SK-N-SH (cell line): ENCODE results near the gene AGBL4. TPM values are rescaled to one million over a fixed set of nuclear protein-coding genes. Genes with fewer than 3 reads are reported as not detected.

Source experiments
- CTCF ChIA-PET: fragments of 300-600, 350-600 bp; formaldehyde crosslinking; extraction: SDS; loops from one replicate; lab custom pipeline; 2021; lab: Yijun Ruan, JAX
- POLR2A ChIA-PET: fragments of 350-600 bp; sonication (Branson Sonifier 250); formaldehyde crosslinking; extraction: SDS; loops from one replicate; lab custom pipeline; 2020; ENCODE audit warnings: antibody characterized with exemption, inconsistent platforms; lab: Yijun Ruan, JAX
- DNase-seq: peaks from one replicate; pipeline ENCODE4 v3.0.0; 2012
- H2AFZ ChIP-seq: fragments of 200-600 bp; sonication (generic); 2 replicates; pipeline ENCODE4 v1.8.1; 2016; ENCODE audit warnings: antibody characterized with exemption, mild to moderate bottlenecking, low read depth
- H3F3A ChIP-seq: fragments of 200-600 bp; sonication (generic); replicated peaks from 2 replicates; pipeline ENCODE3; 2016; ENCODE audit warnings: antibody characterized with exemption, mild to moderate bottlenecking; ENCODE audit not compliant: insufficient read depth
- H3K27ac ChIP-seq, 2 experiments: fragments of 200-500 bp in 1 of 2; fragments of 200-600 bp in 1 of 2; sonication (Bioruptor generic) in 1 of 2; sonication (generic), shearing (Covaris generic) in 1 of 2; 2 replicates each; pipeline versions ENCODE4 v1.5.1 to v1.6.1; 2014 to 2016; ENCODE audit warnings: low read depth in 2 of 2, inconsistent platforms in 1 of 2, low read length in 1 of 2, mild to moderate bottlenecking in 1 of 2, mixed read lengths in 1 of 2
- H3K27me3 ChIP-seq: fragments of 200-600 bp; sonication (generic), shearing (Covaris generic); 2 replicates; pipeline ENCODE4 v1.6.1; 2016; ENCODE audit warnings: mixed run types; ENCODE audit not compliant: insufficient read depth
- H3K36me3 ChIP-seq, 2 experiments: fragments of 200-500 bp in 1 of 2; fragments of 200-600 bp in 1 of 2; sonication (Bioruptor generic) in 1 of 2; sonication (generic) in 1 of 2; replicated peaks in 1 of 2; 2 replicates each; pipeline versions ENCODE3 to v1.5.1; 2014 to 2016; ENCODE audit warnings: low read length in 1 of 2, mild to moderate bottlenecking in 1 of 2; ENCODE audit not compliant: insufficient read depth in 2 of 2, control insufficient read depth in 1 of 2
- H3K4me1 ChIP-seq, 2 experiments: fragments of 200-500 bp in 1 of 2; fragments of 200-600 bp in 1 of 2; sonication (Bioruptor generic) in 1 of 2; sonication (generic), shearing (Covaris generic) in 1 of 2; 2 replicates each; pipeline versions ENCODE4 v1.5.1 to v1.6.1; 2014 to 2016; ENCODE audit warnings: low read depth in 1 of 2, low read length in 1 of 2, mixed run types in 1 of 2; ENCODE audit not compliant: insufficient read depth in 2 of 2, control insufficient read depth in 1 of 2
- H3K4me2 ChIP-seq: fragments of 200-600 bp; sonication (generic), shearing (Covaris generic); 2 replicates; pipeline ENCODE4 v1.6.1; 2017; ENCODE audit warnings: mixed run types
- H3K4me3 ChIP-seq, 2 experiments: fragments of 200-500 bp in 1 of 2; fragments of 200-600 bp in 1 of 2; sonication (Bioruptor generic) in 1 of 2; sonication (generic), shearing (Covaris generic) in 1 of 2; 2 replicates each; pipeline versions ENCODE4 v1.5.1 to v1.8.1; 2014 to 2016; ENCODE audit warnings: low read depth in 2 of 2, inconsistent platforms in 1 of 2, low read length in 1 of 2, mild to moderate bottlenecking in 1 of 2, mixed read lengths in 1 of 2, moderate library complexity in 1 of 2
- H3K79me2 ChIP-seq: fragments of 200-600 bp; sonication (generic); 2 replicates; pipeline ENCODE4 v1.8.1; 2017; ENCODE audit warnings: mild to moderate bottlenecking; ENCODE audit not compliant: insufficient read depth
- H3K9ac ChIP-seq: fragments of 200-600 bp; sonication (generic); 2 replicates; pipeline ENCODE4 v1.6.1; 2017; ENCODE audit warnings: mixed run types
- H3K9me2 ChIP-seq: fragments of 200-600 bp; sonication (generic); 2 replicates; pipeline ENCODE4 v1.6.1; 2017; ENCODE audit warnings: mixed run types
- H3K9me3 ChIP-seq: fragments of 200-600 bp; sonication (generic); 2 replicates; pipeline ENCODE4 v1.6.1; 2017; ENCODE audit warnings: mixed run types, mild to moderate bottlenecking, moderate library complexity
- H4K20me1 ChIP-seq: fragments of 200-600 bp; sonication (generic); 2 replicates; pipeline ENCODE4 v1.6.1; 2017; ENCODE audit warnings: mild to moderate bottlenecking, mixed run types; ENCODE audit not compliant: insufficient read depth
- CHD2 ChIP-seq: fragments of 150-350 bp; IDR thresholded peaks from 2 replicates; pipeline ENCODE4 v1.6.1; 2018; ENCODE audit warnings: low read length; ENCODE audit not compliant: partially characterized antibody
- ELF1 ChIP-seq: IDR thresholded peaks from 2 replicates; pipeline ENCODE4 v1.4.0; 2012
- EP300 ChIP-seq, 2 experiments: IDR thresholded peaks; 2 replicates each; pipeline versions ENCODE4 v1.4.0 to v1.6.1; 2012; ENCODE audit warnings: borderline replicate concordance in 1 of 2, low read depth in 1 of 2, low read length in 1 of 2
- EZH2phosphoT487 ChIP-seq: fragments of 200-600 bp; sonication (generic); IDR thresholded peaks from 2 replicates; pipeline ENCODE4 v1.6.1; 2017; ENCODE audit warnings: low read depth, mixed run types, mild to moderate bottlenecking, antibody characterized with exemption, moderate library complexity, borderline replicate concordance
- FOXJ3 ChIP-seq: sonication (generic); formaldehyde crosslinking; IDR thresholded peaks from 2 replicates; pipeline ENCODE4 v1.5.1; 2020; ENCODE audit warnings: mild to moderate bottlenecking, missing genetic modification reagents
- FOXM1 ChIP-seq: IDR thresholded peaks from 2 replicates; pipeline ENCODE4 v1.4.0; 2012; ENCODE audit warnings: low read depth, mild to moderate bottlenecking
- GABPA ChIP-seq: IDR thresholded peaks from 2 replicates; pipeline ENCODE4 v1.4.0; 2012; ENCODE audit warnings: low read depth, mild to moderate bottlenecking
- GATA2 ChIP-seq: sonication (generic); formaldehyde crosslinking; IDR thresholded peaks from 2 replicates; pipeline ENCODE4 v1.5.0; 2020; ENCODE audit warnings: mild to moderate bottlenecking, missing genetic modification reagents
- JUND ChIP-seq: IDR thresholded peaks from 2 replicates; pipeline ENCODE4 v1.4.0; 2012
- MXI1 ChIP-seq: IDR thresholded peaks from 2 replicates; pipeline ENCODE4 v1.6.1; 2012; ENCODE audit warnings: mild to moderate bottlenecking, low read depth, low read length, improper control_type of control experiment
- RAD21 ChIP-seq: IDR thresholded peaks from 2 replicates; pipeline ENCODE4 v1.6.1; 2012; ENCODE audit warnings: mild to moderate bottlenecking, low read length
- RCOR1 ChIP-seq: fragments of 150-350 bp; IDR thresholded peaks from 2 replicates; pipeline ENCODE4 v1.6.1; 2017; ENCODE audit warnings: antibody characterized with exemption, low read length
- RXRA ChIP-seq: IDR thresholded peaks from 2 replicates; pipeline ENCODE4 v1.4.0; 2012; ENCODE audit warnings: low read depth, mild to moderate bottlenecking, borderline replicate concordance
- SMC3 ChIP-seq: IDR thresholded peaks from 2 replicates; pipeline ENCODE4 v1.6.1; 2012; ENCODE audit warnings: low read depth, low read length, improper control_type of control experiment
- TAF1 ChIP-seq: IDR thresholded peaks from 2 replicates; pipeline ENCODE4 v1.6.1; 2012; ENCODE audit warnings: low read depth, mild to moderate bottlenecking, low read length, moderate library complexity, borderline replicate concordance
- TCF12 ChIP-seq: IDR thresholded peaks from 2 replicates; pipeline ENCODE4 v1.4.0; 2012
- TEAD4 ChIP-seq: IDR thresholded peaks from 2 replicates; pipeline ENCODE4 v1.4.0; 2012; ENCODE audit warnings: mild to moderate bottlenecking, borderline replicate concordance; ENCODE audit not compliant: insufficient read depth
- YY1 ChIP-seq: IDR thresholded peaks from 2 replicates; pipeline ENCODE4 v1.4.0; 2012; ENCODE audit warnings: low read depth, mild to moderate bottlenecking
- WGBS: methylation state at CpG from one replicate; pipeline ENCODE4 v1.1.6; 2017; ENCODE audit warnings: low lambda C conversion rate; 5-methylcytosine and 5-hydroxymethylcytosine counted together
- polyA plus RNA-seq, 3 experiments: library from polyadenylated mRNA; depleted of rRNA; stranded (reverse); fragments of >200 nt; gene quantifications; 2 replicates each; pipeline ENCODE4 v1.2.3, GENCODE V29; 2012
- TF ChIP-seq, protein P1 (sequence below): fragments of 150-350 bp; IDR thresholded peaks from 2 replicates; pipeline ENCODE4 v1.6.1; 2016; ENCODE audit warnings: mild to moderate bottlenecking, low read depth, low read length
- TF ChIP-seq, protein P2 (sequence below): fragments of 200-600 bp; sonication (generic); IDR thresholded peaks from 2 replicates; pipeline ENCODE4 v1.6.1; 2017; ENCODE audit warnings: antibody characterized with exemption, mild to moderate bottlenecking, moderate library complexity
- TF ChIP-seq, protein P3 (sequence below): IDR thresholded peaks from 2 replicates; pipeline ENCODE4 v1.4.0; 2012; ENCODE audit warnings: low read depth
- TF ChIP-seq, protein P4 (sequence below): IDR thresholded peaks from 2 replicates; pipeline ENCODE4 v1.4.0; 2012; ENCODE audit warnings: low read depth, borderline replicate concordance

AGBL4 gene
- polyA plus RNA-seq, 1 of the 3 experiments (the other 2 are of a cell fraction): 0.07 TPM

DNA sequence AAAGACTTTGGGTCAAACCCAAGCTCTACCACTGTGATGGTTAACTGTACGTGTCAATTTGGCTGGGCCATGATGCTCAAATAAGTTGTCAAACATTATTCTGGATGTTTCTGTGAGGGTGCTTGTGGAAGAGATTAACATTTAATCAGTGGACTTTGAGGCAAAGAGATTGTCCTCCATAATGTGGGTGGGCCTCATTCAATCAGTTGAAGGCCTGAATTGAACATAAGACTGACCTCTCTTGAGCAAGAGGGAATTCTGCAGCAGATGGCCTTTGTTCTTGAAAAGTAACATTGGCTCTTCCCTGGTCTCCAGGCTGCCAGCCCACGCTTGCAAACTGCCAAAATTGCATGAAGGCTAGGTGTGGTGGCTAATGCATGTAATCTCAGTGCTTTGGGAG lies 1457.3 kb downstream of the AGBL4 start (continued):
- no peak for TF ChIP-seq TCF12
- TF ChIP-seq EZH2phosphoT487: no peak
- no peak for TF ChIP-seq RCOR1
- no peak for TF ChIP-seq MXI1
- TF ChIP-seq GABPA: no peak
- no peak for TF ChIP-seq EP300 (IDR thresholded peaks at IDR 0.05; ENCODE audit: borderline replicate concordance in 1 of 2, low read depth in 1 of 2, low read length in 1 of 2)
- no peak for TF ChIP-seq SMC3
- no peak for TF ChIP-seq RAD21

GRCh38 chr1:48563021-48563420 lies 1460.7 kb downstream of the AGBL4 start:
- no peak overlapping the region for H3K4me2 ChIP-seq
- no peaks in the 10 kb centered on the region for H3K9me2 ChIP-seq
- 18% methylated on average over 1 of the region's 1 CpG for WGBS
- no peaks in the 10 kb centered on the region for H3K36me3 ChIP-seq
- TF ChIP-seq, protein P1, sequence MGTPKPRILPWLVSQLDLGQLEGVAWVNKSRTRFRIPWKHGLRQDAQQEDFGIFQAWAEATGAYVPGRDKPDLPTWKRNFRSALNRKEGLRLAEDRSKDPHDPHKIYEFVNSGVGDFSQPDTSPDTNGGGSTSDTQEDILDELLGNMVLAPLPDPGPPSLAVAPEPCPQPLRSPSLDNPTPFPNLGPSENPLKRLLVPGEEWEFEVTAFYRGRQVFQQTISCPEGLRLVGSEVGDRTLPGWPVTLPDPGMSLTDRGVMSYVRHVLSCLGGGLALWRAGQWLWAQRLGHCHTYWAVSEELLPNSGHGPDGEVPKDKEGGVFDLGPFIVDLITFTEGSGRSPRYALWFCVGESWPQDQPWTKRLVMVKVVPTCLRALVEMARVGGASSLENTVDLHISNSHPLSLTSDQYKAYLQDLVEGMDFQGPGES: no peak
- no peak for TF ChIP-seq TEAD4
- TF ChIP-seq, protein P2, sequence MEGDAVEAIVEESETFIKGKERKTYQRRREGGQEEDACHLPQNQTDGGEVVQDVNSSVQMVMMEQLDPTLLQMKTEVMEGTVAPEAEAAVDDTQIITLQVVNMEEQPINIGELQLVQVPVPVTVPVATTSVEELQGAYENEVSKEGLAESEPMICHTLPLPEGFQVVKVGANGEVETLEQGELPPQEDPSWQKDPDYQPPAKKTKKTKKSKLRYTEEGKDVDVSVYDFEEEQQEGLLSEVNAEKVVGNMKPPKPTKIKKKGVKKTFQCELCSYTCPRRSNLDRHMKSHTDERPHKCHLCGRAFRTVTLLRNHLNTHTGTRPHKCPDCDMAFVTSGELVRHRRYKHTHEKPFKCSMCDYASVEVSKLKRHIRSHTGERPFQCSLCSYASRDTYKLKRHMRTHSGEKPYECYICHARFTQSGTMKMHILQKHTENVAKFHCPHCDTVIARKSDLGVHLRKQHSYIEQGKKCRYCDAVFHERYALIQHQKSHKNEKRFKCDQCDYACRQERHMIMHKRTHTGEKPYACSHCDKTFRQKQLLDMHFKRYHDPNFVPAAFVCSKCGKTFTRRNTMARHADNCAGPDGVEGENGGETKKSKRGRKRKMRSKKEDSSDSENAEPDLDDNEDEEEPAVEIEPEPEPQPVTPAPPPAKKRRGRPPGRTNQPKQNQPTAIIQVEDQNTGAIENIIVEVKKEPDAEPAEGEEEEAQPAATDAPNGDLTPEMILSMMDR: no peak
- no peak for TF ChIP-seq ELF1
- no peak for TF ChIP-seq RAD21
- TF ChIP-seq FOXM1: no peak
- no peak for TF ChIP-seq JUND
- TF ChIP-seq YY1: no peak
- TF ChIP-seq, protein P3, sequence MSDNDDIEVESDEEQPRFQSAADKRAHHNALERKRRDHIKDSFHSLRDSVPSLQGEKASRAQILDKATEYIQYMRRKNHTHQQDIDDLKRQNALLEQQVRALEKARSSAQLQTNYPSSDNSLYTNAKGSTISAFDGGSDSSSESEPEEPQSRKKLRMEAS: no peak
- no peak for TF ChIP-seq TAF1
- TF ChIP-seq, protein P4, sequence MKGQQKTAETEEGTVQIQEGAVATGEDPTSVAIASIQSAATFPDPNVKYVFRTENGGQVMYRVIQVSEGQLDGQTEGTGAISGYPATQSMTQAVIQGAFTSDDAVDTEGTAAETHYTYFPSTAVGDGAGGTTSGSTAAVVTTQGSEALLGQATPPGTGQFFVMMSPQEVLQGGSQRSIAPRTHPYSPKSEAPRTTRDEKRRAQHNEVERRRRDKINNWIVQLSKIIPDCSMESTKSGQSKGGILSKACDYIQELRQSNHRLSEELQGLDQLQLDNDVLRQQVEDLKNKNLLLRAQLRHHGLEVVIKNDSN: no peak
- no peak for TF ChIP-seq GATA2 (CRISPR knock-in tag)
- TF ChIP-seq FOXJ3 (CRISPR knock-in tag): no peak
- TF ChIP-seq CHD2: no peak
- no peak for TF ChIP-seq RXRA
- no peak for TF ChIP-seq TCF12
- no peak for TF ChIP-seq EP300 (IDR thresholded peaks at IDR 0.05; ENCODE audit: borderline replicate concordance in 1 of 2, low read depth in 1 of 2, low read length in 1 of 2)
- H3K79me2 ChIP-seq: no peaks in the 10 kb centered on the region
- H2AFZ ChIP-seq: no peak overlapping the region
- no peaks in the 10 kb centered on the region for H3K27me3 ChIP-seq
- H3K9me3 ChIP-seq: no peaks in the 10 kb centered on the region
- CTCF ChIA-PET: interaction anchor here (1.0 to 4.3 kb wide), 3 partner anchors 9 to 542 kb away, joined by 3 to 32 read pairs (median 3); no protein-coding TSS in a partner anchor
- POLR2A ChIA-PET: no interaction called here
- no peak for DNase-seq
- no peak overlapping the region for H3K4me3 ChIP-seq
- no peaks in the 10 kb centered on the region; a peak in 1 of 4 replicates for H3K4me1 ChIP-seq
- no peak overlapping the region for H3K27ac ChIP-seq
- no peaks in the 10 kb centered on the region for H4K20me1 ChIP-seq
- H3F3A ChIP-seq: no peaks in the 10 kb centered on the region
- no peak overlapping the region for H3K9ac ChIP-seq
